Measurements from ENCODE around the gene ERGIC1. TPM values are rescaled to one million over a fixed set of nuclear protein-coding genes. Genes with fewer than 3 reads are reported as not detected.

ERGIC1 gene
- total and polyA plus RNA-seq, 10 of the 15 experiments (the other 5 are each of a cell fraction or from before 2014, with no cell fraction given): 8.8 to 104 (median 76.3) TPM

GRCh38 chr5:172999372-172999973 lies 165.4 kb downstream of the ERGIC1 start (continued):
- no peak for TF ChIP-seq SREBF1 (IDR thresholded peaks at IDR 0.05; ENCODE audit: low read length)
- TF ChIP-seq PML (IDR thresholded peaks at IDR 0.05; ENCODE audit: low read length): no peak
- no peak for TF ChIP-seq YBX1 (IDR thresholded peaks at IDR 0.05)
- no peak for TF ChIP-seq IKZF1 (conservative IDR thresholded peaks at IDR 0.05)
- no peak for TF ChIP-seq CUX1 (IDR thresholded peaks at IDR 0.05; ENCODE audit: insufficient replicate concordance, low read depth, low read length)
- no peak for TF ChIP-seq E4F1 (IDR thresholded peaks at IDR 0.05; ENCODE audit: borderline replicate concordance, partially characterized antibody)
